GM21526 (cell line): Measurements from ENCODE around the gene SLAMF1.

Experiments
- ATAC-seq: cut with Tn5 transposase; IDR thresholded peaks from one replicate; pipeline ENCODE4 v1.9.1; 2021; ENCODE audit warnings: moderate library complexity; ENCODE audit not compliant: unreplicated experiment, low FRiP score

The SLAMF1 gene

GRCh38 chr1:160625725-160626498 is 20.9 kb downstream of the SLAMF1 start:
- no peak for ATAC-seq

GRCh38 chr1:160625321-160625720 is 21.5 kb downstream of the SLAMF1 start:
- ATAC-seq, result no peak

GRCh38 chr1:160624464-160624863 is 22.4 kb downstream of the SLAMF1 start:
- no peak for ATAC-seq

- ATAC-seq, result no peak
These were observed 23.0 kb downstream of the SLAMF1 start for GRCh38 chr1:160623862-160624261.

- ATAC-seq, result no peak
These were observed 23.6 kb downstream of the SLAMF1 start for GRCh38 chr1:160623227-160623633.

- no peak for ATAC-seq
These were observed 24.2 kb downstream of the SLAMF1 start for GRCh38 chr1:160622501-160623226.

- no peak for ATAC-seq
These were observed 25.0 kb downstream of the SLAMF1 start for GRCh38 chr1:160621633-160622413.

- ATAC-seq, result no peak
These were observed 25.8 kb downstream of the SLAMF1 start for GRCh38 chr1:160620942-160621632.

GRCh38 chr1:160619742-160620277 is 27.0 kb downstream of the SLAMF1 start:
- no peak for ATAC-seq

- no peak for ATAC-seq
These were observed 28.0 kb downstream of the SLAMF1 start for GRCh38 chr1:160618763-160619274.

- ATAC-seq, result no peak
These were observed 28.5 kb downstream of the SLAMF1 start for GRCh38 chr1:160618327-160618726.

GRCh38 chr1:160615660-160616059 is 31.2 kb downstream of the SLAMF1 start:
- ATAC-seq, result no peak

- ATAC-seq, result no peak
These were observed 32.4 kb downstream of the SLAMF1 start for GRCh38 chr1:160614410-160614809.

GRCh38 chr1:160612613-160613218 is 34.1 kb downstream of the SLAMF1 start:
- no peak for ATAC-seq

- ATAC-seq, result no peak
These were observed 36.1 kb downstream of the SLAMF1 start for GRCh38 chr1:160610569-160611242.

GRCh38 chr1:160608941-160609340 is 37.9 kb downstream of the SLAMF1 start:
- no peak for ATAC-seq

GRCh38 chr1:160608514-160608913 is 38.3 kb downstream of the SLAMF1 start:
- no peak for ATAC-seq

GRCh38 chr1:160608057-160608456 is 38.8 kb downstream of the SLAMF1 start:
- ATAC-seq, result no peak

GRCh38 chr1:160607672-160608032 is 39.2 kb downstream of the SLAMF1 start:
- no peak for ATAC-seq
